Peyer's patch (tissue), 4 donors: Measurements from ENCODE around the gene HS6ST2. TPM values are rescaled to one million over a fixed set of nuclear protein-coding genes. Genes with fewer than 3 reads are reported as not detected.

Experiments used
- DNase-seq, 3 donors: peaks; one replicate each; pipeline ENCODE4 v3.0.0-alpha.2; 2017 to 2019
- H3K27ac ChIP-seq, 4 donors: fragments of 200-600 bp; sonication (generic); one replicate each; pipeline ENCODE4 v1.5.1; 2016 to 2019
- H3K27me3 ChIP-seq, 2 donors: fragments of 200-600 bp; sonication (generic); one replicate each; pipeline ENCODE4 v1.5.1; 2019
- H3K36me3 ChIP-seq, 3 donors: fragments of 200-600 bp; sonication (generic); one replicate each; pipeline ENCODE4 v1.5.1; 2016 to 2019
- H3K4me1 ChIP-seq, 4 donors: fragments of 200-600 bp; sonication (generic); one replicate each; pipeline ENCODE4 v1.5.1; 2016 to 2019
- H3K4me3 ChIP-seq, 4 donors: fragments of 200-600 bp; sonication (generic); 1 replicate in 3 of 4; 2 replicates in 1 of 4; pipeline ENCODE4 v1.5.1; 2016 to 2019; ENCODE audit warnings: mild to moderate bottlenecking in 1 of 4
- H3K9me3 ChIP-seq, 4 donors: fragments of 200-600 bp; sonication (generic); one replicate each; pipeline ENCODE4 v1.5.1; 2016 to 2019; ENCODE audit warnings: mild to moderate bottlenecking in 1 of 4
- POLR2A ChIP-seq, 2 donors: fragments of 450-650 bp; IDR thresholded peaks; one replicate each; pipeline ENCODE4 v1.5.1; 2017; ENCODE audit warnings: antibody characterized with exemption in 2 of 2, mild to moderate bottlenecking in 2 of 2, moderate library complexity in 2 of 2
- total RNA-seq, 4 donors: library from RNA; depleted of rRNA; stranded (reverse); fragments of >200 nt; gene quantifications; one replicate each; pipeline ENCODE4 v1.1.0, GENCODE V29; 2016
- TF ChIP-seq, protein P1 (sequence below), 6 experiments: fragments of 450-650 bp in 4 of 6; fragments of 200-600 bp in 2 of 6; sonication (generic) in 1 of 6; IDR thresholded peaks; one replicate each; pipeline ENCODE4 v1.5.1; 2017 to 2019; ENCODE audit warnings: antibody characterized with exemption in 6 of 6, mild to moderate bottlenecking in 3 of 6, moderate library complexity in 1 of 6

HS6ST2 gene
- total RNA-seq, 4 donors from 2014 or later: not detected

DNA sequence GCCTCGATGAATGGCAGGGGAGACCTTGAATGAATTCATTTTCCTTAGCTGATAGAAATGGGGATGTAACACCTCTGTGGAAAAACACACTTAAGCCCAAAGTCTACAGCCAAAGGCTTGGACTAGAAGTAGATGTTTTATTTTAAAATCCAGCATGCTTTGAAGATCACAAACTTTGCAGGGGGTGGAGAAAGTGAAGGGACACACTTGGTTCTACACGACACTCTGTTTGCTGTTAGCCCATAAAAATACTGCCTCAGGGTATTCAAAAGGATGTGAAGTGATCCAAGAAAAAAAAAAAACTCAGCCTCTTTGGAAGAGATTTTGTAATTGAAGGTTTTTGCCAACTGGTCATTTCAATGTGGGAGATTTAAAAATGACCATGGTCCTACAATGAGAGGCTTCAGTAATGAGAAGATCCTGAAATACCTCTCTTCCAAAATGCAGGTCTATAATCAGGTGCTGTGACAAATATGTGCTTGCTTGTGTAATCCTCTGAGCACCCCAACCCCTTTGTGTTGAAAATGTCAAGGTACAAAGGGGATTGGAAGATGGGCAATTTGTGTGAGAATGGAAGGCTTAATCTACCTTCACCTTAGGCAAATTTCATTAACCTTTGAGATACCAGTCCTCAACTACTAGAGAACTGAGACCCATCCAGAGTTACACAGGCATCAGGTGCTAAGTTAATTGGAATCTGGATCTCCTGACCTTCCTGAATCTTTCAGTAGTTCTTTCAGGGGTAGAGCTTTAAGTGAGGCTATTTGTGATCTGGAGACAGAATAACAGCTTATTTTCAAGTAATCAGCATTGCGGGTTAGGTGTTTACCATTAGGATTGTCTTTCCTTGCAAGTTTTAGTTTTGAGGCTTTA is 82.5 kb downstream of the HS6ST2 start:
- Histone ChIP-seq H3K9me3 (no peaks in the 10 kb centered on the region), H3K36me3 (no peaks in the 10 kb centered on the region), H3K27me3 (no peaks in the 10 kb centered on the region), H3K27ac (no peak overlapping the region), H3K4me3 (no peak overlapping the region), H3K4me1 (no peaks in the 10 kb centered on the region)
- TF ChIP-seq POLR2A (IDR thresholded peaks at IDR 0.05): no peak
- TF ChIP-seq, protein P1, sequence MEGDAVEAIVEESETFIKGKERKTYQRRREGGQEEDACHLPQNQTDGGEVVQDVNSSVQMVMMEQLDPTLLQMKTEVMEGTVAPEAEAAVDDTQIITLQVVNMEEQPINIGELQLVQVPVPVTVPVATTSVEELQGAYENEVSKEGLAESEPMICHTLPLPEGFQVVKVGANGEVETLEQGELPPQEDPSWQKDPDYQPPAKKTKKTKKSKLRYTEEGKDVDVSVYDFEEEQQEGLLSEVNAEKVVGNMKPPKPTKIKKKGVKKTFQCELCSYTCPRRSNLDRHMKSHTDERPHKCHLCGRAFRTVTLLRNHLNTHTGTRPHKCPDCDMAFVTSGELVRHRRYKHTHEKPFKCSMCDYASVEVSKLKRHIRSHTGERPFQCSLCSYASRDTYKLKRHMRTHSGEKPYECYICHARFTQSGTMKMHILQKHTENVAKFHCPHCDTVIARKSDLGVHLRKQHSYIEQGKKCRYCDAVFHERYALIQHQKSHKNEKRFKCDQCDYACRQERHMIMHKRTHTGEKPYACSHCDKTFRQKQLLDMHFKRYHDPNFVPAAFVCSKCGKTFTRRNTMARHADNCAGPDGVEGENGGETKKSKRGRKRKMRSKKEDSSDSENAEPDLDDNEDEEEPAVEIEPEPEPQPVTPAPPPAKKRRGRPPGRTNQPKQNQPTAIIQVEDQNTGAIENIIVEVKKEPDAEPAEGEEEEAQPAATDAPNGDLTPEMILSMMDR (IDR thresholded peaks at IDR 0.05): no peak
- no peak for DNase-seq

DNA sequence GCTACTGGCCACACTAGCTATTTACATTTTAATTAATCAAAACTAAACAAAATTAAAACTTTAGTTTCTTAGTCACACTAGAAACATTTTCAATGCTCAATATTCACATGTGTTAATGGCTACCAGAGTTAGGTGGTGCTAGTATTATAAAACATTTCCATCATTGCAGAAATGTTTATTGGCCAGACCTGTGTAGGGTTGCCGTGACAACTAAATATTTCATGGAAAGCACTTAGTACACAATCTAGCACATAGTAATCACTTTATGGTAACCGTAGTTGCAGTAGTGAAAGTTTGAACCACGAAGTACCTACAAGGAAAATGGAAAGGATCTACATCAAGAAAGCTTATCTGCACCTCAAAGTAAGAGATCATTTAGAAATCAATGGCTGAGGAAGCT is 95.9 kb downstream of the HS6ST2 start:
- TF ChIP-seq, protein P1 (IDR thresholded peaks at IDR 0.05): no peak
- TF ChIP-seq POLR2A (IDR thresholded peaks at IDR 0.05): no peak
- Histone ChIP-seq H3K4me1 (no peaks in the 10 kb centered on the region), H3K9me3 (no peaks in the 10 kb centered on the region), H3K4me3 (no peak overlapping the region), H3K27ac (no peak overlapping the region), H3K27me3 (no peaks in the 10 kb centered on the region), H3K36me3 (no peaks in the 10 kb centered on the region)
- no peak for DNase-seq

DNA sequence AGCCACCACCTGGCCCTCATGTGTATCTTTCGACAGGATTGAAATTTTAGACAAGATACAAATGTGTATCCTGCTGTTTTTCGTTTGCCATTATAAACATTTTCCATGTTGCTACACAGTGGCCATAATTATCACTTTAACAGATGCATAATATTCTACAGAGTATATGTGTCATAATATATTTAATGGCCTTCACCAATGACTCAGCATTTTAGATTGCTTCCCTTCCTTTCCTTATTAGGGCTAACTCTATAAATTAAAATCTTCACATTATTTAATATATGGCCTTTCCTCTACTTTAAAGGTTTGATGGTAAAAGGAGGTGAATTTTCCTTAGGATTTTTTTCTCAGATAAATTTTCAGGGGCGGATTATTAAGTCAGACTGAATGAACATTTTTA is 97.4 kb downstream of the HS6ST2 start:
- no peaks in the 10 kb centered on the region for H3K27me3 ChIP-seq
- H3K4me1 ChIP-seq: no peaks in the 10 kb centered on the region
- no peaks in the 10 kb centered on the region for H3K9me3 ChIP-seq
- DNase-seq: no peak
- no peaks in the 10 kb centered on the region for H3K36me3 ChIP-seq
- H3K27ac ChIP-seq: no peak overlapping the region
- no peak overlapping the region for H3K4me3 ChIP-seq
- TF ChIP-seq, protein P1 (IDR thresholded peaks at IDR 0.05): no peak
- no peak for TF ChIP-seq POLR2A (IDR thresholded peaks at IDR 0.05)

DNA sequence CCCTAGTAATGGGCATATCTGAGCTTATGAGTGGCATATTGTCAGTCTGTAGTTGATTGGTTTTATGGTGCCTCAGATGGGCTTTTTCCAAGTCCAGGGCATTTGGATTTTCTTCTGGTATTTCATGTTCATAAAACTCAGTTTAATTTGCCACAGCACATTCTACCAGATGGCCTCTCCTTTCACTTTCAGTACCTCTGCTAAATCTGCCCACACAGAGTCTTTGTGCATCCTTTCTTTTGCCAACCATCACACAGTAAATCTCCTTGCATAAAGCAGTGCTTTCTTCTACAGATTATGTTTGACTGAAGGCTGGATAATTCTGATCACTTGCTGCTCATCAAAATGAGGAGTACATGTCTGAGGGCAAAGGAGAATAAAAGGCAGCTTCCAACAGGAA is 98.2 kb downstream of the HS6ST2 start:
- Histone ChIP-seq H3K36me3 (no peaks in the 10 kb centered on the region), H3K4me1 (no peaks in the 10 kb centered on the region), H3K27me3 (no peaks in the 10 kb centered on the region), H3K27ac (no peak overlapping the region), H3K9me3 (no peaks in the 10 kb centered on the region), H3K4me3 (no peak overlapping the region)
- no peak for TF ChIP-seq POLR2A (IDR thresholded peaks at IDR 0.05)
- TF ChIP-seq, protein P1 (IDR thresholded peaks at IDR 0.05): no peak
- DNase-seq: no peak

DNA sequence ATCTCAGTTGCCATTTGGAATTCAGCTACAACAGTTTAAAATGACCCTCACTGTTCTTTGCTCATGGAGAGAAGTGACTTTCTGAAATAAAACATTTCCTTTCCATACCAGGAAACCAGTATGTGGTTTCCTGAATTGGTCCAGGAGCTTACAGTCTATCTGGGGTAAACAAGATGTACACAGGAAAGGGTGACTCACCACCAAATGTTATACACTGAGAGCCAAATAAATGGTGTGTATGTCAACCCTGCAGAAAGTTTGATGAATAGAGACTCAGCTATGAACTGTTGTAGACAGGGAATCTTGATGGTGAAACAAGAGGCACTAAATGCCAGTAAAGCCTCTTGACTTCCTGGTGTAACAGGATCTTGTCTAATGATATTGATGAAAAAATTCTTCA is 100.4 kb downstream of the HS6ST2 start:
- Histone ChIP-seq H3K27me3 (no peaks in the 10 kb centered on the region), H3K9me3 (no peaks in the 10 kb centered on the region), H3K4me1 (no peaks in the 10 kb centered on the region), H3K4me3 (no peak overlapping the region), H3K27ac (no peak overlapping the region), H3K36me3 (no peaks in the 10 kb centered on the region)
- TF ChIP-seq, protein P1 (IDR thresholded peaks at IDR 0.05): no peak
- no peak for TF ChIP-seq POLR2A (IDR thresholded peaks at IDR 0.05)
- no peak for DNase-seq
